GM13976 (cell line): ENCODE measurements around the gene FGF4.

Experiments used
- DNase-seq: peaks from one replicate; pipeline ENCODE4 v3.0.0; 2012; ENCODE audit warnings: low spot score
- CTCF ChIP-seq: IDR thresholded peaks from 2 replicates; pipeline ENCODE4 v1.5.1; 2012; ENCODE audit warnings: borderline replicate concordance, mild to moderate bottlenecking; ENCODE audit not compliant: insufficient read depth; ENCODE audit errors: extremely low read depth, missing control alignments, control extremely low read depth
- in situ Hi-C: fragments of 300-500 bp; cut with MboI; formaldehyde crosslinking; loops from one replicate; pipeline ENCODE4 v1.12.0; 2022; ENCODE audit warnings: low sequenced_read_pairs, mixed read lengths, inconsistent platforms; ENCODE audit not compliant: unreplicated experiment

FGF4 gene

GRCh38 chr11:69746140-69746539 lies 29.0 kb downstream of the FGF4 start:
- in situ Hi-C loops, result no loop called here
- DNase-seq, result no peak
- TF ChIP-seq CTCF, result no peak

DNA sequence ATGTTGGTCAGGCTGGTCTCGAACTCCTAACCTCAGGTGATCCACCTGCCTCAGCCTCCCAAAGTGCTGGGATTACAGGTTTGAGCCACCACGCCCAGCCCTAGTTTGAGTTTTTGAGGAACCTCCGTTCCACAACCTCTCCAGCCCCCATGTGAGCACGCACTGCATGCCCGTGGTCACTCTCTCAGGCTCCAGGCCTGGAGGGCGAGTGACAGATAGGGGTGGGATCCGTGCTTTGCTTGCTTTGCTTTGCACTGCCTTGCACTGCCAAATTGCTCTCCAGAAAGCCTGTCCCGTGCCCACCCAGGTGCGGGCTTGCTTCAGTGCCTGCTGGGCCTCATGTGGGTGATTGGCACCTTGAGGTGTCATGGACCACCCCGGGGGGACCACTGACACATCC lies 29.9 kb downstream of the FGF4 start:
- DNase-seq, result no peak
- TF ChIP-seq CTCF, result no peak
- in situ Hi-C loops, result no loop called here

GRCh38 chr11:69744435-69744834 lies 30.7 kb downstream of the FGF4 start:
- DNase-seq, result no peak
- in situ Hi-C loops, result no loop called here

GRCh38 chr11:69734841-69735240 lies 40.3 kb downstream of the FGF4 start:
- no peak for TF ChIP-seq CTCF
- in situ Hi-C loops, result no loop called here

More at GRCh38 chr11:69744435-69744834, 30.7 kb downstream of the FGF4 start:
- TF ChIP-seq CTCF, result no peak

GRCh38 chr11:69734367-69734766 lies 40.8 kb downstream of the FGF4 start:
- no peak for TF ChIP-seq CTCF
- in situ Hi-C loops, result no loop called here

More at GRCh38 chr11:69734841-69735240, 40.3 kb downstream of the FGF4 start:
- DNase-seq, result no peak

GRCh38 chr11:69732910-69733309 lies 42.2 kb downstream of the FGF4 start:
- no peak for TF ChIP-seq CTCF
- no peak for DNase-seq

More at GRCh38 chr11:69734367-69734766, 40.8 kb downstream of the FGF4 start:
- no peak for DNase-seq

GRCh38 chr11:69731110-69731509 lies 44.0 kb downstream of the FGF4 start:
- TF ChIP-seq CTCF, result no peak
- in situ Hi-C loops, result no loop called here
- DNase-seq, result no peak

More at GRCh38 chr11:69732910-69733309, 42.2 kb downstream of the FGF4 start:
- in situ Hi-C loops, result no loop called here
